ENCODE measurements around the gene ACSL1.
A peak's percentile ranks its signal among the peaks of the same experiment; 100 is the strongest.

ACSL1 gene

GRCh38 chr4:184825896-184826690 lies at the start of gene ACSL1:
Gene ACSL1 (minus strand): TSS chr4:184825968. CDS start chr4:184803514, 22,454 bp downstream.
- peak within 1 kb of the TSS; percentile 72 for H3K27ac ChIP-seq
- TF ChIP-seq, protein P1, sequence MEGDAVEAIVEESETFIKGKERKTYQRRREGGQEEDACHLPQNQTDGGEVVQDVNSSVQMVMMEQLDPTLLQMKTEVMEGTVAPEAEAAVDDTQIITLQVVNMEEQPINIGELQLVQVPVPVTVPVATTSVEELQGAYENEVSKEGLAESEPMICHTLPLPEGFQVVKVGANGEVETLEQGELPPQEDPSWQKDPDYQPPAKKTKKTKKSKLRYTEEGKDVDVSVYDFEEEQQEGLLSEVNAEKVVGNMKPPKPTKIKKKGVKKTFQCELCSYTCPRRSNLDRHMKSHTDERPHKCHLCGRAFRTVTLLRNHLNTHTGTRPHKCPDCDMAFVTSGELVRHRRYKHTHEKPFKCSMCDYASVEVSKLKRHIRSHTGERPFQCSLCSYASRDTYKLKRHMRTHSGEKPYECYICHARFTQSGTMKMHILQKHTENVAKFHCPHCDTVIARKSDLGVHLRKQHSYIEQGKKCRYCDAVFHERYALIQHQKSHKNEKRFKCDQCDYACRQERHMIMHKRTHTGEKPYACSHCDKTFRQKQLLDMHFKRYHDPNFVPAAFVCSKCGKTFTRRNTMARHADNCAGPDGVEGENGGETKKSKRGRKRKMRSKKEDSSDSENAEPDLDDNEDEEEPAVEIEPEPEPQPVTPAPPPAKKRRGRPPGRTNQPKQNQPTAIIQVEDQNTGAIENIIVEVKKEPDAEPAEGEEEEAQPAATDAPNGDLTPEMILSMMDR (conservative IDR thresholded peaks at IDR 0.05): no peak
- TF ChIP-seq ZFX (IDR thresholded peaks at IDR 0.05): no peak; the same call in 1 of the 2 replicates

DNA sequence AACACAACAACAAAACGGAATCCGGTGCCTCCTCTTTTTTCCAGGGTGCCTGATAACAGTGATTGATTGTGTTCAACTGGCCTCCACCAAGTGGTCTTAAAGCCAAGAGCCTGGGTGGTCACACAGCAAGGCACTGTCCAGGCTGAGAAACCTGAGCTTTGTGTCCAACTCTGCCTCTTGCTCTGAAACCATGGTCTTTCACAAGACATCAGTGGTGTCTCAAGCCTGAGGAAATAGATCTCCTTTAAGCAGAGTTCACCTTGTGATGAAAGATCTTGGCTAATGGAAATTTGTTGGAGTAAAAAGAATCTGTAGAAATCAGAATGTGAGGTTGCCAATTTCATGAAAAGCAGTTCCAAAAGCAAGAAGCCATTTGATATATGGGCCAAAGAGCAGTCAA lies 47.3 kb upstream of the ACSL1 start:
- TF ChIP-seq, protein P1 (conservative IDR thresholded peaks at IDR 0.05): no peak
- TF ChIP-seq ZFX (IDR thresholded peaks at IDR 0.05): no peak
- no peak overlapping the region for H3K27ac ChIP-seq

GRCh38 chr4:184870718-184871117 lies 45.0 kb upstream of the ACSL1 start:
- TF ChIP-seq, protein P1 (conservative IDR thresholded peaks at IDR 0.05): no peak
- TF ChIP-seq ZFX (IDR thresholded peaks at IDR 0.05): no peak
- no peak overlapping the region for H3K27ac ChIP-seq

- no peak overlapping the region for H3K27ac ChIP-seq
- TF ChIP-seq, protein P1 (conservative IDR thresholded peaks at IDR 0.05): no peak
- no peak for TF ChIP-seq ZFX (IDR thresholded peaks at IDR 0.05)
These were observed 42.9 kb upstream of the ACSL1 start for GRCh38 chr4:184868623-184869022.

DNA sequence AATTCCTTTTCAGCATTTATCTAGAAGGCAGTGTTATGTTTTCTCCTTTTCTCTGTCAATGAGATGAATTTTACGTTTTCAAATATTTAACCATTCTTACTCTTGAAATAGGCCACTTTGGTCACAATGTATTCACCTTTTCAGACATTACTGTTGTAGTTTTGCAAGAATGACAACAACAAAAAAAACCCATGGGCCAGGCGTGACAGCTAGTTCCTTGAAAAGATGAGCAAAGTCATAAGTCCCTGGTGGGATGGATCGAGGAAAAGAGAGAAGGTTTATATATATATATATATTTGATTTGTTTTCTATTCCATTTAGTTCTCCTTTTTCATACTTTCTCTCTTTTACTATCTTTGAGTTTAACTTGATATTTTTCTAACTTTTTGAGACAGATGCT lies 38.1 kb upstream of the ACSL1 start:
- TF ChIP-seq ZFX (IDR thresholded peaks at IDR 0.05): no peak
- TF ChIP-seq, protein P1 (conservative IDR thresholded peaks at IDR 0.05): no peak
- H3K27ac ChIP-seq: no peak overlapping the region

DNA sequence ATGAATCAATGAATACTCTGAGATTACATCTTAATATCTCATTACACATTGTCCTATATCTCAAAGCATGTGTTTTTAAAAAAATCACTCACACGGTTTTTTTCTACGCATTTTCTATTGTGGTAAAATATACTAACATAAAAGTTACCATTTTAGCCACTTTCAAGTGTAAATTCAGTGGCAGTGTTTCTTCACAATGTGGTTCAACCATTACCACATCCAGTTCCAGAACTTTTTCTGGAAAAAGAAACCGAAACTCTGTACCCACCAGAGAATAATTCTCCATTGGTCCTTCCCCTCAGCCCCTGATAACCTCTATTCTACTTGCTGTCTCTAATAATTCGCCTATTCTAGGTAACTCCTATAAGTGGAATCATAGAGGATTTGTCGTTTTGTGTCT lies 35.3 kb upstream of the ACSL1 start:
- no peak overlapping the region for H3K27ac ChIP-seq
- TF ChIP-seq ZFX (IDR thresholded peaks at IDR 0.05): no peak
- TF ChIP-seq, protein P1 (conservative IDR thresholded peaks at IDR 0.05): no peak

GRCh38 chr4:184860018-184860779 lies 34.4 kb upstream of the ACSL1 start:
- TF ChIP-seq ZFX (IDR thresholded peaks at IDR 0.05): no peak
- TF ChIP-seq, protein P1 (conservative IDR thresholded peaks at IDR 0.05): no peak
- no peak overlapping the region for H3K27ac ChIP-seq
